GM12878 (cell line): ENCODE measurements around the gene COG1. TPM values are rescaled to one million over a fixed set of nuclear protein-coding genes. Genes with fewer than 3 reads are reported as not detected.
A peak's percentile ranks its signal among the peaks of the same experiment; 100 is the strongest.

Source experiments
- ATAC-seq: fragments of 200-7000 bp; cut with Tn5 transposase; 3 replicates; pipeline ENCODE4 v1.9.1; 2020; ENCODE audit warnings: mild to moderate bottlenecking, moderate library complexity
- BruUV-seq: library from RNA; stranded (reverse); fragments of 400-500 nt; replicated peaks from 2 replicates; lab custom pipeline; 2021; lab: Mats Ljungman, UMichigan
- CTCF ChIA-PET: fragments of 300-600 bp; sonication (Branson Sonifier 250); formaldehyde crosslinking; extraction: SDS; loops from one replicate; lab custom pipeline; 2021; ENCODE audit warnings: inconsistent platforms; lab: Yijun Ruan, JAX
- POLR2A ChIA-PET: fragments of 350-600 bp; formaldehyde crosslinking; extraction: SDS; loops from one replicate; lab custom pipeline; 2021; ENCODE audit warnings: inconsistent platforms; lab: Charles Lee
- RAD21 ChIA-PET: fragments of 300-600 bp; sonication (Branson Sonifier 250); formaldehyde crosslinking; loops from one replicate; lab custom pipeline; 2023; ENCODE audit warnings: antibody characterized with exemption; ENCODE audit not compliant: unreplicated experiment; lab: Charles Lee
- SMC1A ChIA-PET: fragments of 300-600 bp; sonication (Branson Sonifier 250); formaldehyde crosslinking; loops from one replicate; lab custom pipeline; 2023; ENCODE audit not compliant: unreplicated experiment, uncharacterized antibody; lab: Charles Lee
- DNase-seq: peaks from one replicate; pipeline ENCODE4 v3.0.0-alpha.2; 2011; ENCODE audit warnings: low read depth, low spot score
- FAIRE-seq: peaks from 3 replicates; lab custom pipeline; 2011; peaks lifted over from hg19 to GRCh38; lab: Jason Lieb, UNC
- H2AFZ ChIP-seq: 2 replicates; pipeline ENCODE4 v1.6.0; 2011; ENCODE audit warnings: low read depth, low read length, control low read depth; ENCODE audit not compliant: control insufficient read depth
- H3K27ac ChIP-seq: 2 replicates; pipeline ENCODE4 v1.5.1; 2011; ENCODE audit warnings: control low read depth; ENCODE audit not compliant: control insufficient read depth, insufficient read depth
- H3K27me3 ChIP-seq, 2 experiments: replicated peaks in 1 of 2; 2 replicates each; pipeline versions ENCODE4 v1.6.0 to v1.6.1; 2011; ENCODE audit warnings: low read length in 1 of 2; ENCODE audit not compliant: control insufficient read depth in 2 of 2, insufficient read depth in 2 of 2
- H3K36me3 ChIP-seq, 2 experiments: 2 replicates each; pipeline ENCODE4 v1.5.1; 2011; ENCODE audit warnings: low read length in 1 of 2; ENCODE audit not compliant: control insufficient read depth in 2 of 2, insufficient read depth in 2 of 2
- H3K4me1 ChIP-seq: 2 replicates; pipeline ENCODE4 v1.6.1; 2011; ENCODE audit warnings: mild to moderate bottlenecking, low read length, moderate library complexity, mixed read lengths; ENCODE audit not compliant: control insufficient read depth, insufficient read depth
- H3K4me2 ChIP-seq: 2 replicates; pipeline ENCODE4 v1.6.0; 2011; ENCODE audit warnings: control low read depth; ENCODE audit not compliant: control insufficient read depth, insufficient read depth
- H3K4me3 ChIP-seq: fragments of 200-600 bp; sonication (generic); 2 replicates; pipeline ENCODE4 v1.5.1; 2016
- H3K79me2 ChIP-seq: 2 replicates; pipeline ENCODE4 v1.6.0; 2011; ENCODE audit warnings: low read length; ENCODE audit not compliant: control insufficient read depth, insufficient read depth
- H3K9ac ChIP-seq: 2 replicates; pipeline ENCODE4 v1.8.0; 2011; ENCODE audit warnings: low read length, control low read depth, mixed read lengths; ENCODE audit not compliant: control insufficient read depth, insufficient read depth
- H3K9me3 ChIP-seq: replicated peaks from 3 replicates; pipeline ENCODE4 v1.5.1; 2011; ENCODE audit warnings: mild to moderate bottlenecking, low read length; ENCODE audit not compliant: control insufficient read depth, insufficient read depth
- H4K20me1 ChIP-seq: 2 replicates; pipeline ENCODE4 v1.6.0; 2011; ENCODE audit not compliant: control insufficient read depth, insufficient read depth
- BACH1 ChIP-seq: fragments of 450-650 bp; IDR thresholded peaks from 2 replicates; pipeline ENCODE4 v1.6.1; 2017; ENCODE audit warnings: mild to moderate bottlenecking, borderline replicate concordance
- CBX5 ChIP-seq: sonication (generic); IDR thresholded peaks from 2 replicates; pipeline ENCODE4 v1.6.1; 2016; ENCODE audit warnings: low read depth, moderate library complexity, mild to moderate bottlenecking, inconsistent platforms
- CHD2 ChIP-seq: IDR thresholded peaks from 2 replicates; pipeline ENCODE4 v1.6.1; 2011; ENCODE audit warnings: low read depth, low read length, improper control_type of control experiment, borderline replicate concordance
- FOS ChIP-seq: IDR thresholded peaks from 3 replicates; pipeline ENCODE4 v1.6.1; 2011; ENCODE audit warnings: borderline replicate concordance; ENCODE audit not compliant: insufficient read length; ENCODE audit errors: extremely low read depth
- GABPA ChIP-seq: IDR thresholded peaks from 2 replicates; pipeline ENCODE4 v1.6.1; 2014; ENCODE audit warnings: antibody characterized with exemption, low read depth, mild to moderate bottlenecking, inconsistent platforms
- JUNB ChIP-seq: IDR thresholded peaks from 2 replicates; pipeline ENCODE4 v1.6.1; 2016; ENCODE audit warnings: antibody characterized with exemption, mild to moderate bottlenecking
- MTA2 ChIP-seq: fragments of 450-650 bp; IDR thresholded peaks from 2 replicates; pipeline ENCODE4 v1.6.1; 2016; ENCODE audit warnings: low read depth, mild to moderate bottlenecking, moderate library complexity
- MXI1 ChIP-seq: fragments of 150-350 bp; IDR thresholded peaks from 2 replicates; pipeline ENCODE4 v1.6.1; 2011; ENCODE audit warnings: low read depth, mild to moderate bottlenecking, inconsistent platforms, low read length, improper control_type of control experiment
- NFXL1 ChIP-seq: fragments of 450-650 bp; IDR thresholded peaks from 2 replicates; pipeline ENCODE4 v1.6.1; 2017; ENCODE audit warnings: antibody characterized with exemption, mild to moderate bottlenecking, borderline replicate concordance
- NFYB ChIP-seq: IDR thresholded peaks from 2 replicates; pipeline ENCODE4 v1.6.1; 2011; ENCODE audit warnings: low read depth, mild to moderate bottlenecking, low read length, improper control_type of control experiment, moderate library complexity; ENCODE audit not compliant: insufficient read depth
- RAD21 ChIP-seq: IDR thresholded peaks from 2 replicates; pipeline ENCODE4 v1.6.1; 2011; ENCODE audit warnings: mild to moderate bottlenecking, low read depth, low read length, moderate library complexity; ENCODE audit not compliant: insufficient read depth
- RBBP5 ChIP-seq: fragments of 200-600 bp; sonication (generic); conservative IDR thresholded peaks from 2 replicates; pipeline ENCODE4 v1.6.1; 2016
- RUNX3 ChIP-seq: IDR thresholded peaks from 2 replicates; pipeline ENCODE4 v1.6.1; 2012; ENCODE audit warnings: low read length, inconsistent platforms
- STAT3 ChIP-seq: IDR thresholded peaks from 2 replicates; pipeline ENCODE4 v1.6.1; 2011; ENCODE audit warnings: low read depth, low read length, improper control_type of control experiment
- TAF1 ChIP-seq: IDR thresholded peaks from 2 replicates; pipeline ENCODE4 v1.6.1; 2011; ENCODE audit warnings: mild to moderate bottlenecking, low read depth, low read length, borderline replicate concordance
- YY1 ChIP-seq: IDR thresholded peaks from 2 replicates; pipeline ENCODE4 v1.6.1; 2011; ENCODE audit warnings: low read depth, mild to moderate bottlenecking, low read length
- ZNF207 ChIP-seq: fragments of 450-650 bp; IDR thresholded peaks from 2 replicates; pipeline ENCODE4 v1.6.1; 2014; ENCODE audit warnings: antibody characterized with exemption, mild to moderate bottlenecking, borderline replicate concordance
- WGBS: methylation state at CpG from one replicate; pipeline ENCODE4 v1.1.6; 2016; ENCODE audit warnings: low lambda C conversion rate; ENCODE audit not compliant: insufficient replicate concordance, insufficient coverage; ENCODE audit errors: missing lambda C conversion rate; 5-methylcytosine and 5-hydroxymethylcytosine counted together
- in situ Hi-C: fragments of 300-500 bp; cut with MboI; formaldehyde crosslinking; loops from 9 replicates; pipeline ENCODE4 v1.14.3; 2018; ENCODE audit warnings: mixed read lengths
- intact Hi-C: fragments of 100-400 bp; cut with micrococcal nuclease; formaldehyde crosslinking; loops from one replicate; pipeline ENCODE4 v1.14.2; 2022; ENCODE audit not compliant: unreplicated experiment
- polyA plus RNA-seq, 11 experiments: library from polyadenylated mRNA; depleted of rRNA in 4 of 11; unstranded in 6 of 11; stranded (reverse) in 5 of 11; fragments of >200 nt; fragmentation: Nextera tagmentation in 4 of 11; fragmentation: Illumina TruSeq in 1 of 11; extraction: Ambion mirVana in 4 of 11; extraction: Trizol in 1 of 11; gene quantifications; 1 replicate in 1 of 11; 2 replicates in 10 of 11; pipeline versions ENCODE4 v1.2.1 to v1.2.3, GENCODE V29; 2011 to 2016; ENCODE audit warnings: inconsistent platforms in 2 of 11, missing spikeins in 2 of 11, low read depth in 1 of 11
- total RNA-seq, 4 experiments: library from RNA; depleted of rRNA in 3 of 4; stranded (reverse); fragments of >200 nt in 3 of 4; fragmentation: Illumina TruSeq in 1 of 4; extraction: Trizol in 1 of 4; gene quantifications; 2 replicates each; pipeline versions ENCODE4 v1.2.1 to v1.2.3, GENCODE V29; 2013 to 2021
- TF ChIP-seq, protein P1 (sequence below): IDR thresholded peaks from 2 replicates; pipeline ENCODE4 v1.6.1; 2012; ENCODE audit warnings: low read length, inconsistent platforms

Gene COG1
- total and polyA plus RNA-seq, 10 of the 15 experiments (the other 5 are each of a cell fraction or from before 2014, with no cell fraction given) = 10.5 to 24.1 (median 18.1) TPM

DNA sequence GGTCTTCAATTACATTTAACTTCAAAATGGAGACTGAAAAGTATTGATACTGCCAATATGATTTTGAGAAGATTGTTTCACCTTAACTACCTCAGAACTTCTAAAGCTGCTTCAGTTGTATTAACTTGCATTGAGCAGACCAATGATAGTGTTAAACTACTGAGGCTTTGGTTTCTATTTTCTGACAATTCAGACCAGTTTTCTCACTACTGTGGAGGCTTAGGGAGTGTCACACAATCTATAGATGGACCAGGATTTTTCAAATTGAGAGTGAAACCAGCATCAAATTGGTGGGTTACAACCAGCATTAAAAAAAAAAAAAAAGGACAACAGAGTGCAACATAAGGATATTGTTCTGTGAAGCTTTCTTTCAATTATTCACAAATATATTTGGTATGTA is 21.2 kb downstream of the COG1 start:
- 0 out of 2 replicates have a peak overlapping the region, but pooled peaks have one; percentile 20 for H3K4me2 ChIP-seq
- FAIRE-seq = no peak
- H2AFZ ChIP-seq = no peak overlapping the region
- no peaks in the 10 kb centered on the region for H3K9me3 ChIP-seq
- H4K20me1 ChIP-seq = no peaks in the 10 kb centered on the region; the same call in 1 of the 2 replicates
- peaks cover 9 to 10% of the 10 kb centered on the region in 2 experiments for H3K36me3 ChIP-seq
- no peaks in the 10 kb centered on the region; the same call in none of the 2 replicates for H3K79me2 ChIP-seq
- ChIA-PET POLR2A (interaction anchor here (0.6 to 1.9 kb wide), 3 partner anchors 12 to 92 kb away, joined by 4 to 6 read pairs (median 5); a partner anchor contains a TSS), CTCF (interaction anchor here (1.0 to 4.1 kb wide), 4 partner anchors 13 to 657 kb away, joined by 4 to 24 read pairs (median 4); no protein-coding TSS in a partner anchor), SMC1A (interaction anchor here (1.2 to 4.7 kb wide), 3 partner anchors 11 to 489 kb away, joined by 3 to 27 read pairs (median 10); no protein-coding TSS in a partner anchor), RAD21 (no interaction called here)
- no peak overlapping the region; the same call in 1 of the 2 replicates for H3K27ac ChIP-seq
- in situ Hi-C loops (no loop called here), intact Hi-C loops (no loop called here)
- no peak overlapping the region for H3K9ac ChIP-seq
- ATAC-seq = peak; percentile 55
- no TSS peak for BruUV-seq
- peaks cover 4% of the 10 kb centered on the region; the same call in 1 of the 2 replicates for H3K4me1 ChIP-seq
- DNase-seq = no peak
- H3K27me3 ChIP-seq = no peaks in the 10 kb centered on the region
- TF ChIP-seq YY1 (no peak), RUNX3 (peak; percentile 21; the same call in 1 of the 2 replicates), JUNB (peak; percentile 37)
- no peak overlapping the region for H3K4me3 ChIP-seq

DNA sequence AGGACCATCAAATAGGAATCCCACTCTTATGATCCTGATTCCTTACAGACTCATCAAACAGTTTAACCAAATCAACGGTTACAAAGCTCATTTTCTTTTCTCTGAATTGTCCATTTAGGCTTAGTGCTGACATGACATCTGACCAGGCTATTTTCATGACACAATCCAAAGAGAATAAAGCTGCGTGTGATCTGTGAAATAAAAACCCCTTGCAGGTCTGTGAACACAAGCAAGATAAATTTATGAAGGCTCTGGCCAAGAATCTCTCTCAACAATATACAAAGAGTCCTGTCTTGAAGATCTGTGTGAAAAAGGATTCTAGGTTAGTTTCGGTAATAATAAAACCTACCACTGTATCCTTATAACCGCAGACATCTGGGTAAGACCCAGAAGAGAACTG is 22.0 kb downstream of the COG1 start:
- intact Hi-C loops (no loop called here), in situ Hi-C loops (no loop called here)
- FAIRE-seq (peak; percentile 84), ATAC-seq (no peak), DNase-seq (no peak)
- Histone ChIP-seq H3K9ac (no peak overlapping the region), H3K9me3 (no peaks in the 10 kb centered on the region), H3K36me3 (peaks cover 5 to 12% of the 10 kb centered on the region in 2 experiments), H4K20me1 (no peaks in the 10 kb centered on the region; the same call in 1 of the 2 replicates), H3K79me2 (no peaks in the 10 kb centered on the region; the same call in none of the 2 replicates), H3K4me1 (peaks cover 4% of the 10 kb centered on the region; the same call in 1 of the 2 replicates), H2AFZ (no peak overlapping the region), H3K27ac (no peak overlapping the region), H3K4me3 (no peak overlapping the region), H3K4me2 (no peak overlapping the region), H3K27me3 (no peaks in the 10 kb centered on the region)
- ChIA-PET POLR2A (interaction anchor here (0.6 to 1.9 kb wide), 3 partner anchors 12 to 91 kb away, joined by 4 to 6 read pairs (median 5); a partner anchor contains a TSS), CTCF (interaction anchor here (1.0 to 4.1 kb wide), 7 partner anchors 11 to 658 kb away, joined by 3 to 24 read pairs (median 4); a partner anchor contains a TSS), RAD21 (no interaction called here), SMC1A (interaction anchor here (0.8 to 4.7 kb wide), 5 partner anchors 12 to 490 kb away, joined by 3 to 27 read pairs (median 4); a partner anchor contains a TSS)
- 60% methylated on average over 4 of the region's 4 CpGs for WGBS
- no TSS peak for BruUV-seq
- no peak for TF ChIP-seq RAD21
- no peak for TF ChIP-seq MXI1
- no peak for TF ChIP-seq STAT3
- TF ChIP-seq TAF1 = no peak
- no peak for TF ChIP-seq RBBP5
- no peak for TF ChIP-seq CBX5
- TF ChIP-seq, protein P1, sequence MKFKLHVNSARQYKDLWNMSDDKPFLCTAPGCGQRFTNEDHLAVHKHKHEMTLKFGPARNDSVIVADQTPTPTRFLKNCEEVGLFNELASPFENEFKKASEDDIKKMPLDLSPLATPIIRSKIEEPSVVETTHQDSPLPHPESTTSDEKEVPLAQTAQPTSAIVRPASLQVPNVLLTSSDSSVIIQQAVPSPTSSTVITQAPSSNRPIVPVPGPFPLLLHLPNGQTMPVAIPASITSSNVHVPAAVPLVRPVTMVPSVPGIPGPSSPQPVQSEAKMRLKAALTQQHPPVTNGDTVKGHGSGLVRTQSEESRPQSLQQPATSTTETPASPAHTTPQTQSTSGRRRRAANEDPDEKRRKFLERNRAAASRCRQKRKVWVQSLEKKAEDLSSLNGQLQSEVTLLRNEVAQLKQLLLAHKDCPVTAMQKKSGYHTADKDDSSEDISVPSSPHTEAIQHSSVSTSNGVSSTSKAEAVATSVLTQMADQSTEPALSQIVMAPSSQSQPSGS = no peak
- no peak for TF ChIP-seq GABPA
- no peak for TF ChIP-seq NFYB
- no peak for TF ChIP-seq NFXL1
- no peak for TF ChIP-seq CHD2
- no peak for TF ChIP-seq ZNF207
- TF ChIP-seq MTA2 = no peak
- TF ChIP-seq BACH1 = no peak
- no peak for TF ChIP-seq FOS
- TF ChIP-seq JUNB = no peak
